ENCODE measurements around the gene OR4D2.

Gene OR4D2

GRCh38 chr17:58210922-58211321 is 44.1 kb downstream of the OR4D2 start:
- no peak for DNase-seq (ENCODE audit: low read depth in 2 of 2)

- no peak for DNase-seq (ENCODE audit: low read depth in 2 of 2)
Observed at GRCh38 chr17:58215685-58216084, 48.9 kb downstream of the OR4D2 start.

- DNase-seq (ENCODE audit: low read depth in 2 of 2), result no peak
Observed at GRCh38 chr17:58217766-58218165, 51.0 kb downstream of the OR4D2 start.

- peak; percentile 84 to 91 for DNase-seq (ENCODE audit: low read depth in 2 of 2)
Observed at GRCh38 chr17:58219007-58219788, 52.4 kb downstream of the OR4D2 start, which contains the start of gene MKS1. TSS of gene MKS1 (minus strand) at chr17:58219255. CDS start at chr17:58219230, 25 bp downstream.

GRCh38 chr17:58219789-58220183 is 53.0 kb downstream of the OR4D2 start:
- DNase-seq (ENCODE audit: low read depth in 2 of 2), result no peak
